Gastrocnemius medialis (tissue), 4 donors: Measurements from ENCODE around the gene MICB. TPM values are rescaled to one million over a fixed set of nuclear protein-coding genes. Genes with fewer than 3 reads are reported as not detected.

Experiments used
- ATAC-seq, 2 donors: fragments of 150-250 bp; one replicate each; pipeline ENCODE4 v1.9.1; 2016
- DNase-seq, 2 donors: peaks; one replicate each; pipeline ENCODE4 v3.0.0-alpha.2; 2019
- H3K27ac ChIP-seq, 4 donors: fragments of 200-600 bp; sonication (generic); 1 replicate in 1 of 4; 2 replicates in 3 of 4; pipeline ENCODE4 v1.5.1; 2016 to 2018; ENCODE audit warnings: mild to moderate bottlenecking in 2 of 4, moderate library complexity in 1 of 4
- H3K27me3 ChIP-seq, 3 donors: fragments of 200-600 bp; sonication (generic) in 2 of 3; 1 replicate in 1 of 3; 2 replicates in 2 of 3; pipeline versions ENCODE4 v1.5.1 to v1.6.0; 2016 to 2019; ENCODE audit warnings: mild to moderate bottlenecking in 1 of 3, moderate library complexity in 1 of 3
- H3K36me3 ChIP-seq, 2 donors: fragments of 200-600 bp; sonication (generic) in 1 of 2; one replicate each; pipeline ENCODE4 v1.5.1; 2017 to 2018
- H3K4me1 ChIP-seq, 2 donors: fragments of 200-600 bp; sonication (generic) in 1 of 2; one replicate each; pipeline ENCODE4 v1.5.1; 2016 to 2017; ENCODE audit warnings: mild to moderate bottlenecking in 2 of 2
- H3K4me3 ChIP-seq, 4 donors: fragments of 200-600 bp; sonication (generic) in 3 of 4; 1 replicate in 1 of 4; 2 replicates in 3 of 4; pipeline ENCODE4 v1.5.1; 2016 to 2019; ENCODE audit warnings: mild to moderate bottlenecking in 2 of 4
- H3K9me3 ChIP-seq, 3 donors: fragments of 200-600 bp; sonication (generic) in 2 of 3; 1 replicate in 1 of 3; 2 replicates in 2 of 3; pipeline ENCODE4 v1.5.1; 2016 to 2019
- CTCF ChIP-seq, 5 experiments: fragments of 450-650 bp in 3 of 5; fragments of 200-600 bp in 2 of 5; sonication (generic) in 2 of 5; IDR thresholded peaks in 4 of 5; conservative IDR thresholded peaks in 1 of 5; 1 replicate in 4 of 5; 2 replicates in 1 of 5; pipeline ENCODE4 v1.5.1; 2016 to 2019; ENCODE audit warnings: antibody characterized with exemption in 5 of 5, mild to moderate bottlenecking in 3 of 5, moderate library complexity in 3 of 5
- POLR2A ChIP-seq, 2 donors: fragments of 450-650 bp; IDR thresholded peaks; one replicate each; pipeline ENCODE4 v1.6.1; 2017; ENCODE audit warnings: antibody characterized with exemption in 2 of 2, mild to moderate bottlenecking in 2 of 2, moderate library complexity in 2 of 2
- in situ Hi-C, 4 donors: fragments of 200-750 bp; cut with MboI; loops; one replicate each; pipeline versions ENCODE4 v1.15.0 to v1.8.0; 2017; ENCODE audit warnings: low sequenced_read_pairs in 4 of 4
- intact Hi-C: fragments of 100-400 bp; cut with DNase I; formaldehyde crosslinking; loops from one replicate; pipeline ENCODE4 v1.15.1; 2023; ENCODE audit warnings: low total_unique reads
- total RNA-seq, 4 donors: library from RNA; depleted of rRNA; stranded (reverse); fragments of >200 nt; gene quantifications; one replicate each; pipeline versions ENCODE4 v1.1.0 to v1.2.3, GENCODE V29; 2016

Gene MICB
- total RNA-seq, 4 donors from 2014 or later, result 0.20 to 1.2 (median 0.50) TPM

GRCh38 chr6:31560697-31561058, 62.7 kb downstream of the MICB start:
- TF ChIP-seq POLR2A (IDR thresholded peaks at IDR 0.05), result no peak
- TF ChIP-seq CTCF (IDR thresholded peaks at IDR 0.05 in 4 of 5, conservative IDR thresholded peaks at IDR 0.05 in 1 of 5), result no peak
- peaks cover 14 to 29% of the 10 kb centered on the region in 2 donors for H3K4me1 ChIP-seq
- peaks cover 0 to 24% of the 10 kb centered on the region in 2 donors for H3K36me3 ChIP-seq
- ATAC-seq, result no peak
- intact Hi-C loops, result no loop called here
- in situ Hi-C loops, result no loop called here
- peak overlapping the region in 3 of 4 donors; percentile 51 to 64 (median 59) for H3K27ac ChIP-seq
- no peaks in the 10 kb centered on the region for H3K27me3 ChIP-seq
- H3K4me3 ChIP-seq, result no peak overlapping the region
- no peaks in the 10 kb centered on the region for H3K9me3 ChIP-seq
- DNase-seq, result no peak

Other genes starting within 250 kb of the MICB start
- 100 to 1,000 TPM in 2 of 4 donors, 10 to 100 TPM in 2; 73.4 to 267 (median 133) TPM for gene HLA-C, start 226.1 kb upstream of the MICB start, total RNA-seq
- 100 to 1,000 TPM; 182 to 300 (median 192) TPM for gene HLA-B, start 141.0 kb upstream of the MICB start, total RNA-seq
- 1 to 10 TPM in 3 of 4 donors, under 1 TPM in 1; 0.17 to 7.8 (median 5.0) TPM for gene MICA, start 94.5 kb upstream of the MICB start, total RNA-seq
- gene MCCD1, start 30.8 kb downstream of the MICB start, total RNA-seq, result not detected
- 100 to 1,000 TPM; 107 to 198 (median 144) TPM for gene DDX39B, start 43.9 kb downstream of the MICB start, total RNA-seq
- 1 to 10 TPM in 2 of 4 donors, under 1 TPM in 2; 0.46 to 1.8 (median 1.1) TPM for gene ATP6V1G2, start 48.5 kb downstream of the MICB start, total RNA-seq
- 10 to 100 TPM; 17.6 to 21.7 (median 20.3) TPM for gene NFKBIL1, start 49.5 kb downstream of the MICB start, total RNA-seq
- gene LTA, start 74.1 kb downstream of the MICB start, total RNA-seq, result not detected
- under 1 TPM in 2 of 4 donors, not detected in 2; 0.23 to 0.87 TPM for gene TNF, start 77.4 kb downstream of the MICB start, total RNA-seq
- not detected for gene LTB, start 84.3 kb downstream of the MICB start, total RNA-seq
- gene LST1, start 88.1 kb downstream of the MICB start, total RNA-seq, result 10 to 100 TPM in 1 of 4 donors, 1 to 10 TPM in 2, not detected in 1; 1.6 to 22.3 (median 4.1) TPM
- gene NCR3, start 94.9 kb downstream of the MICB start, total RNA-seq, result not detected
- 10 to 100 TPM in 1 of 4 donors, 1 to 10 TPM in 3; 4.3 to 11.0 (median 4.8) TPM for gene AIF1, start 117.1 kb downstream of the MICB start, total RNA-seq
- 10 to 100 TPM; 38.9 to 67.7 (median 52.0) TPM for gene PRRC2A, start 122.6 kb downstream of the MICB start, total RNA-seq
- gene BAG6, start 154.5 kb downstream of the MICB start, total RNA-seq, result 100 to 1,000 TPM; 305 to 509 (median 459) TPM
- 1 to 10 TPM; 1.8 to 7.9 (median 2.4) TPM for gene APOM, start 157.7 kb downstream of the MICB start, total RNA-seq
- gene C6orf47, start 162.6 kb downstream of the MICB start, total RNA-seq, result 10 to 100 TPM; 22.2 to 34.9 (median 26.8) TPM
- 10 to 100 TPM; 17.3 to 29.8 (median 24.5) TPM for gene GPANK1, start 166.9 kb downstream of the MICB start, total RNA-seq
- 100 to 1,000 TPM; 185 to 251 (median 226) TPM for gene CSNK2B, start 167.9 kb downstream of the MICB start, total RNA-seq
- gene LY6G5B, start 171.8 kb downstream of the MICB start, total RNA-seq, result 1 to 10 TPM in 1 of 4 donors, under 1 TPM in 2, not detected in 1; 0.19 to 2.7 (median 0.60) TPM
- gene LY6G5C, start 182.9 kb downstream of the MICB start, total RNA-seq, result 1 to 10 TPM in 2 of 4 donors, not detected in 2; 1.3 to 3.2 TPM
- 10 to 100 TPM; 39.2 to 82.9 (median 57.5) TPM for gene ABHD16A, start 205.2 kb downstream of the MICB start, total RNA-seq
- gene LY6G6F, start 208.7 kb downstream of the MICB start, total RNA-seq, result not detected
- gene LY6G6D, start 217.2 kb downstream of the MICB start, total RNA-seq, result not detected
- gene LY6G6C, start 223.6 kb downstream of the MICB start, total RNA-seq, result not detected
- not detected for gene MPIG6B, start 225.2 kb downstream of the MICB start, total RNA-seq
- gene DDAH2, start 231.2 kb downstream of the MICB start, total RNA-seq, result 10 to 100 TPM; 10.6 to 24.2 (median 15.4) TPM
- 10 to 100 TPM; 20.9 to 41.3 (median 26.3) TPM for gene CLIC1, start 238.4 kb downstream of the MICB start, total RNA-seq
- gene MSH5, start 241.9 kb downstream of the MICB start, total RNA-seq, result 1 to 10 TPM in 3 of 4 donors, under 1 TPM in 1; 0.35 to 7.8 (median 1.6) TPM